HepG2 (cell line): ENCODE data around the gene MBD5.

Experiments
- POLR2A ChIP-seq, 2 experiments: IDR thresholded peaks; 2 replicates each; pipeline ENCODE4 v1.6.1; 2011; ENCODE audit warnings: low read depth in 2 of 2, low read length in 2 of 2, mild to moderate bottlenecking in 1 of 2, moderate library complexity in 1 of 2; ENCODE audit not compliant: insufficient read depth in 1 of 2
- SIN3B ChIP-seq: fragments of 150-350 bp; IDR thresholded peaks from 2 replicates; pipeline ENCODE4 v1.6.1; 2014; ENCODE audit warnings: low read length
- SMC3 ChIP-seq: IDR thresholded peaks from 2 replicates; pipeline ENCODE4 v1.6.1; 2011; ENCODE audit warnings: low read length, improper control_type of control experiment
- YEATS2 ChIP-seq: sonication (generic); formaldehyde crosslinking; IDR thresholded peaks from 2 replicates; pipeline ENCODE4 v1.4.0; 2020; ENCODE audit warnings: missing genetic modification reagents, borderline replicate concordance
- ZNF496 ChIP-seq: sonication (generic); formaldehyde crosslinking; IDR thresholded peaks from 2 replicates; pipeline ENCODE4 v1.8.1; 2023; ENCODE audit warnings: mild to moderate bottlenecking, moderate library complexity, missing genetic modification reagents; ENCODE audit not compliant: insufficient replicate concordance

- TF ChIP-seq ZNF496 (CRISPR knock-in tag) = no peak
- TF ChIP-seq POLR2A (IDR thresholded peaks at IDR 0.05; ENCODE audit: insufficient read depth in 1 of 2, low read depth in 2 of 2, low read length in 2 of 2) = no peak
- TF ChIP-seq YEATS2 (CRISPR knock-in tag) = no peak
- no peak for TF ChIP-seq SMC3
- no peak for TF ChIP-seq SIN3B
Observed at GRCh38 chr2:148303161-148303560, 282.3 kb downstream of the MBD5 start.
